Activated B cell treated with CpG ODN at 0.5 μM for 24 hours (primary cell): ENCODE measurements around the gene WAPL. TPM values are rescaled to one million over a fixed set of nuclear protein-coding genes. Genes with fewer than 3 reads are reported as not detected.

Experiments
- ATAC-seq: fragments of 200-7000 bp; cut with Tn5 transposase; one replicate; pipeline ENCODE4 v1.10.0; 2021; ENCODE audit warnings: low read depth, mild to moderate bottlenecking, moderate library complexity
- CTCF ChIA-PET: fragments of 350-600 bp; sonication (Branson Sonifier 250); formaldehyde crosslinking; loops from one replicate; lab custom pipeline; 2021; ENCODE audit warnings: antibody characterized with exemption; lab: Charles Lee
- POLR2A ChIA-PET: fragments of 350-600 bp; sonication (Branson Sonifier 250); formaldehyde crosslinking; loops from one replicate; lab custom pipeline; 2021; ENCODE audit warnings: antibody characterized with exemption; lab: Charles Lee
- DNase-seq: peaks from one replicate; pipeline ENCODE4 v3.0.0; 2022
- H3K27ac Mint-ChIP-seq: one replicate; pipeline ENCODE4 v1.8.0; 2020; ENCODE audit warnings: mixed read lengths
- H3K27me3 Mint-ChIP-seq: one replicate; pipeline ENCODE4 v1.8.0; 2021; ENCODE audit warnings: mixed read lengths
- H3K36me3 Mint-ChIP-seq: one replicate; pipeline ENCODE4 v1.8.0; 2021; ENCODE audit warnings: low read depth, mixed read lengths
- H3K4me1 Mint-ChIP-seq: one replicate; pipeline ENCODE4 v1.8.0; 2021; ENCODE audit warnings: mixed read lengths
- H3K4me3 Mint-ChIP-seq: one replicate; pipeline ENCODE4 v1.8.0; 2020; ENCODE audit warnings: mild to moderate bottlenecking, mixed read lengths
- H3K9me3 Mint-ChIP-seq: one replicate; pipeline ENCODE4 v1.8.0; 2020; ENCODE audit warnings: mixed read lengths
- CTCF ChIP-seq: fragments of 200-600 bp; IDR thresholded peaks from one replicate; pipeline ENCODE4 v1.8.0; 2022; ENCODE audit warnings: antibody characterized with exemption, mild to moderate bottlenecking
- intact Hi-C: fragments of 100-400 bp; cut with micrococcal nuclease; formaldehyde crosslinking; loops from one replicate; pipeline ENCODE4 v1.15.1; 2024
- total RNA-seq: library from RNA; stranded (reverse); gene quantifications from 2 replicates; pipeline ENCODE4 v1.2.3, GENCODE V29; 2022

The WAPL gene
- total RNA-seq, 1 donor from 2014 or later = 38.5 TPM

GRCh38 chr10:86410542-86411124 is 111.0 kb downstream of the WAPL start:
- ATAC-seq (no peak), DNase-seq (no peak)
- Mint-ChIP-seq H3K4me3 (no peak overlapping the region), H3K9me3 (no peaks in the 10 kb centered on the region), H3K4me1 (peaks cover 47% of the 10 kb centered on the region), H3K36me3 (no peaks in the 10 kb centered on the region), H3K27me3 (no peaks in the 10 kb centered on the region), H3K27ac (no peak overlapping the region)
- POLR2A ChIA-PET = interaction anchor here (4.3 kb wide), 1 partner anchor 9 kb away, joined by 60 read pairs; no protein-coding TSS in a partner anchor
- CTCF ChIA-PET = interaction anchor here (1.3 to 4.0 kb wide), 2 partner anchors 11 to 174 kb away, joined by 3 to 34 read pairs; no protein-coding TSS in a partner anchor
- intact Hi-C loops = loop anchor here (5.0 kb wide), 1 partner anchor 347 kb away; the partner anchor contains the start of gene BMPR1A
- TF ChIP-seq CTCF = no peak

GRCh38 chr10:86409183-86409582 is 112.4 kb downstream of the WAPL start:
- intact Hi-C loops = no loop called here
- Mint-ChIP-seq H3K4me1 (peaks cover 38% of the 10 kb centered on the region), H3K27ac (no peak overlapping the region), H3K27me3 (no peaks in the 10 kb centered on the region), H3K36me3 (no peaks in the 10 kb centered on the region), H3K4me3 (no peak overlapping the region), H3K9me3 (no peaks in the 10 kb centered on the region)
- no peak for ATAC-seq
- TF ChIP-seq CTCF = no peak
- no peak for DNase-seq
- CTCF ChIA-PET = no interaction called here
- POLR2A ChIA-PET = no interaction called here

GRCh38 chr10:86403183-86403797 is 118.3 kb downstream of the WAPL start:
- CTCF ChIA-PET = no interaction called here
- TF ChIP-seq CTCF = no peak
- Mint-ChIP-seq H3K4me1 (peaks cover 13% of the 10 kb centered on the region), H3K27ac (no peak overlapping the region), H3K4me3 (no peak overlapping the region), H3K36me3 (no peaks in the 10 kb centered on the region), H3K9me3 (no peaks in the 10 kb centered on the region), H3K27me3 (peaks cover 5% of the 10 kb centered on the region)
- DNase-seq (no peak), ATAC-seq (no peak)
- intact Hi-C loops = loop anchor here (5.0 kb wide), 2 partner anchors 134 to 289 kb away; no protein-coding TSS in a partner anchor
- POLR2A ChIA-PET = interaction anchor here (4.1 kb wide), 1 partner anchor 9 kb away, joined by 60 read pairs; no protein-coding TSS in a partner anchor

- Mint-ChIP-seq H3K9me3 (no peaks in the 10 kb centered on the region), H3K4me1 (peaks cover 13% of the 10 kb centered on the region), H3K27ac (no peak overlapping the region), H3K4me3 (peak overlapping the region; percentile 28), H3K27me3 (peaks cover 5% of the 10 kb centered on the region), H3K36me3 (no peaks in the 10 kb centered on the region)
- ATAC-seq (no peak), DNase-seq (no peak)
- TF ChIP-seq CTCF = no peak
- intact Hi-C loops = loop anchor here (5.0 kb wide), 2 partner anchors 135 to 290 kb away; no protein-coding TSS in a partner anchor
- ChIA-PET POLR2A (interaction anchor here (4.1 kb wide), 1 partner anchor 10 kb away, joined by 60 read pairs; no protein-coding TSS in a partner anchor), CTCF (interaction anchor here (6.1 kb wide), 1 partner anchor 184 kb away, joined by 96 read pairs; no protein-coding TSS in a partner anchor)
Observed at GRCh38 chr10:86402283-86402941, 119.2 kb downstream of the WAPL start.
